Activated naive CD4-positive, alpha-beta T cell treated with anti-CD3 and anti-CD28 coated beads, Interleukin-2, amount 50 U/mL, for 24 hours (primary cell): Measurements from ENCODE around the gene ZBTB11.
"Not testable (repeated sequence)": the region's sequence is repeated elsewhere in the genome, so short reads cannot be mapped to it uniquely, and the experiment has no call there.

ENCODE experiments used
- H3K27ac Mint-ChIP-seq: one replicate; pipeline ENCODE4 v1.8.0; 2021; ENCODE audit warnings: mild to moderate bottlenecking, mixed read lengths
- H3K27me3 Mint-ChIP-seq: one replicate; pipeline ENCODE4 v1.8.0; 2021; ENCODE audit warnings: mixed read lengths
- H3K36me3 Mint-ChIP-seq: one replicate; pipeline ENCODE4 v1.8.0; 2021; ENCODE audit warnings: mixed read lengths
- H3K4me1 Mint-ChIP-seq: one replicate; pipeline ENCODE4 v1.8.0; 2021; ENCODE audit warnings: mixed read lengths
- H3K4me3 Mint-ChIP-seq: one replicate; pipeline ENCODE4 v1.8.0; 2021; ENCODE audit warnings: mild to moderate bottlenecking, mixed read lengths
- H3K9me3 Mint-ChIP-seq: one replicate; pipeline ENCODE4 v1.8.0; 2021; ENCODE audit warnings: mixed read lengths

Gene ZBTB11

GRCh38 chr3:101639280-101639963, 37.5 kb downstream of the ZBTB11 start:
- Mint-ChIP-seq H3K4me3 (no peak overlapping the region), H3K27ac (no peak overlapping the region), H3K4me1 (peaks cover 15% of the 10 kb centered on the region), H3K27me3 (no peaks in the 10 kb centered on the region), H3K9me3 (no peaks in the 10 kb centered on the region), H3K36me3 (peaks cover 1% of the 10 kb centered on the region)

GRCh38 chr3:101638261-101638745, 38.6 kb downstream of the ZBTB11 start:
- no peaks in the 10 kb centered on the region for H3K9me3 Mint-ChIP-seq
- no peak overlapping the region for H3K27ac Mint-ChIP-seq
- no peak overlapping the region for H3K4me3 Mint-ChIP-seq
- peaks cover 4% of the 10 kb centered on the region for H3K4me1 Mint-ChIP-seq
- peaks cover 1% of the 10 kb centered on the region for H3K36me3 Mint-ChIP-seq
- no peaks in the 10 kb centered on the region for H3K27me3 Mint-ChIP-seq

- Mint-ChIP-seq H3K9me3 (no peaks in the 10 kb centered on the region), H3K4me1 (no peaks in the 10 kb centered on the region), H3K27me3 (no peaks in the 10 kb centered on the region), H3K36me3 (peaks cover 1% of the 10 kb centered on the region), H3K27ac (no peak overlapping the region), H3K4me3 (no peak overlapping the region)
These were observed 39.5 kb downstream of the ZBTB11 start for GRCh38 chr3:101637451-101637850.

DNA sequence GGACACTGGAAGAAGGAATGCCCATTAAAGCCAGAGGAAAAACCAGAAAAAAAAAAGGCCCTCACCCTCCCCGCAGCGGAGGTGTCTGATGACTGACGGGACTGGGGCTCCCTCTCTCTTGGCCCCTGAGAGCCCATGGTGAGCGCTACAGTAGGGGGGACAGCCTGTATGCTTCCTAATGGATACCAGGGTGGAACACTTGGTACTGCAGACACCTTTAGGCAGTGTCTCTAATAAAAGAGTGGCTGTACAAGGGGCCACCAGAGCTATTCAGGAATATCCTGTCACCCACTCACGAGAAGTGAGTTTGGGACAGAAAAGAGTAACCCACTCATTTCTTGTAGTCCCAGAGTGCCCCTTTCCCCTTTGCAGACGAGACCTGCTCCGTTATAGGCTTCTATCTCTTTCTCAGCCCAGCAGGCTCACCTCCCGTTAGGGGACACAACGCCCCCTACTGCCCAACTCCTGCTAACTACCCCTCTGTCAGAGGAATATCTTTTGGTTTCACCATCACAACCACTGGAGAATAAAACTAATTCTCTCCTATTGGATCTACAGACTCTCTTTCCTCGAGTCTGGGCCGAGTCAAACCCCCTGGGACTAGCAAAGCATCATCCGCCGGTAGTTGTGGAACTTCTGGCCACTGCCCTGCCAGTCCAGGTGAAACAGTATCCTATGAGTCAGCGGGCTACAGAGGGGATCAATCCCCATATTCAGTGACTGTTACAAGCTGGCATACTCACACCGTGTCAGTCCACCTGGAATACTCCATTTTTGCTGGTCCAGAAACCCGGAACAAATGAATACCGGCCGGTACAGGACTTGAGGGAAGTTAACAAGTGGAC, 40.8 kb downstream of the ZBTB11 start:
- Mint-ChIP-seq H3K9me3 (no peaks in the 10 kb centered on the region), H3K27ac (no peak overlapping the region), H3K27me3 (no peaks in the 10 kb centered on the region), H3K36me3 (no peaks in the 10 kb centered on the region), H3K4me1 (no peaks in the 10 kb centered on the region), H3K4me3 (no peak overlapping the region)

DNA sequence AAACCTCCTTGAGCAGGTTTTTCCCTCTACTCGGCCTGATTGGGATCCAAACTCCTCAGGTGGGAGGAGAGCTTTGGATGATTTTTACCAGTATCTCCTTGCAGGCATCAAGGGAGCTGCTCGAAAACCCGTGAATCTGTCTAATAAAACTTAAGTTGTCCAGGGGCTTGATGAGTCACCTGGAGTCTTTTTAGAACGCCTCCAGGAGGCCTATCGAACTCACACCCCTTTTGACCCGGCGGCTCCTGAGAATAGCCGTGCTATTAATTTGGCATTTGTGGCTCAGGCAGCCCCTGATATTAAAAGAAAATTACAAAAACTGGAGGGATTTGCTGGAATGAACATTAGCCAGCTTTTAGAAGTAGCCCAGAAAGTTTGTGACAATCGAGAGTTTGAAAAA, 41.6 kb downstream of the ZBTB11 start:
- H3K27me3 Mint-ChIP-seq = no peaks in the 10 kb centered on the region
- no peak overlapping the region for H3K27ac Mint-ChIP-seq
- no peaks in the 10 kb centered on the region for H3K36me3 Mint-ChIP-seq
- no peaks in the 10 kb centered on the region for H3K4me1 Mint-ChIP-seq
- no peak overlapping the region for H3K4me3 Mint-ChIP-seq
- no peaks in the 10 kb centered on the region for H3K9me3 Mint-ChIP-seq

DNA sequence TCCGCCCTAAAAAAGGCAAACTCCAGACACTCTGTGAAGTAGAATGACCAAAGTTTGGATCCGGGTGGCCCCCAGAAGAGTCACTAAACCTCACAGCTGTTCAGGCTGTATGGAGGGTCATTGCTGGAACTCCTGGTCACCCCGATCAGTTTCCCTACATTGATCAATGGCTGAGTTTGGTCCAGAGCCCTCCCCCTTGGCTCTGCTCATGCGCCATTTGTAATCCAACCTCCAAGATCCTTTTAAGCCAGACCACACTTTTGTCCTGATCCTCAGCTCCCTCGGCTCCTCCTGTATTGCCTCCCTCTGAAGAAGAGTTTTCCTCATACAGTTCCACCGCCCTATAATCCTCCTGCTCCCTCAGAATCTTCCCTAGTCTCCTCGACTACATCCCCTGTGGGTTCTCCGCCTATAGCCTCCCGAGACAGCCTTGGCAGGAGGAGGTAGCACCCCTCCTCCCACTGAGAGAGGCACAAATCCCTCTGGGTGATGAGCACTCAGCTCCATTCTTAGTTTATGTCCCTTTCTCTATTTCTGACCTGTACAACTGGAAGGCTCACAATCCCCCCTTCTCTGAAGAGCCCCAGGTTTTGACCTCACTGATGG, 42.2 kb downstream of the ZBTB11 start:
- H3K27me3 Mint-ChIP-seq = no peaks in the 10 kb centered on the region
- no peaks in the 10 kb centered on the region for H3K4me1 Mint-ChIP-seq
- H3K36me3 Mint-ChIP-seq = no peaks in the 10 kb centered on the region
- H3K4me3 Mint-ChIP-seq = no peak overlapping the region
- no peaks in the 10 kb centered on the region for H3K9me3 Mint-ChIP-seq
- no peak overlapping the region for H3K27ac Mint-ChIP-seq

GRCh38 chr3:101633186-101633585, 43.7 kb downstream of the ZBTB11 start:
- H3K27me3 Mint-ChIP-seq = no peaks in the 10 kb centered on the region
- H3K4me3 Mint-ChIP-seq = no peak overlapping the region
- H3K4me1 Mint-ChIP-seq = no peaks in the 10 kb centered on the region
- no peak overlapping the region for H3K27ac Mint-ChIP-seq
- peaks cover 2% of the 10 kb centered on the region for H3K36me3 Mint-ChIP-seq
- H3K9me3 Mint-ChIP-seq = no peaks in the 10 kb centered on the region

DNA sequence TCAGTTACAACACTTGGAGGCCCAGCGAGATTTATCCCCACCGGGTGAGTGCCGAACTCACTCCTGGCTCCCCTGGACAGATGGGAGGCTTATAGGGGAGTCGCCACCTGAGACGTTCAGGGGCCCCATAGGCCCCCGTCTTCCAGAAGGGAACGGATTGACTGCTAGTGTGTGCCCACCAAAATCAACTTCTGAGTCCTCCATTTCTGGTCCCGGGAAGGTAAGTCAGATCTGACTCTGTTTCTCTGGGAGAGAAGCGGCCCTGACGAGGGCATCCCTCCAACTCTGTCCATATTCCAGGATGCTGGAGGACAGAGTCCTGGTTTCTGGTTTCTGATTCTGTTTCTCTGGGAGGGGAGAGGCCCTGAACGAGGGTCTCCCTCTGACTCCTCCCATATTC, 44.3 kb downstream of the ZBTB11 start:
- no peaks in the 10 kb centered on the region for H3K27me3 Mint-ChIP-seq
- no peaks in the 10 kb centered on the region for H3K4me1 Mint-ChIP-seq
- H3K4me3 Mint-ChIP-seq = no peak overlapping the region
- H3K36me3 Mint-ChIP-seq = peaks cover 2% of the 10 kb centered on the region
- no peaks in the 10 kb centered on the region for H3K9me3 Mint-ChIP-seq
- H3K27ac Mint-ChIP-seq = no peak overlapping the region

- H3K4me1 Mint-ChIP-seq, H3K4me3 Mint-ChIP-seq, H3K27ac Mint-ChIP-seq, H3K36me3 Mint-ChIP-seq, H3K27me3 Mint-ChIP-seq, H3K9me3 Mint-ChIP-seq: not testable (repeated sequence)
These were observed 45.0 kb downstream of the ZBTB11 start for GRCh38 chr3:101631959-101632358.

DNA sequence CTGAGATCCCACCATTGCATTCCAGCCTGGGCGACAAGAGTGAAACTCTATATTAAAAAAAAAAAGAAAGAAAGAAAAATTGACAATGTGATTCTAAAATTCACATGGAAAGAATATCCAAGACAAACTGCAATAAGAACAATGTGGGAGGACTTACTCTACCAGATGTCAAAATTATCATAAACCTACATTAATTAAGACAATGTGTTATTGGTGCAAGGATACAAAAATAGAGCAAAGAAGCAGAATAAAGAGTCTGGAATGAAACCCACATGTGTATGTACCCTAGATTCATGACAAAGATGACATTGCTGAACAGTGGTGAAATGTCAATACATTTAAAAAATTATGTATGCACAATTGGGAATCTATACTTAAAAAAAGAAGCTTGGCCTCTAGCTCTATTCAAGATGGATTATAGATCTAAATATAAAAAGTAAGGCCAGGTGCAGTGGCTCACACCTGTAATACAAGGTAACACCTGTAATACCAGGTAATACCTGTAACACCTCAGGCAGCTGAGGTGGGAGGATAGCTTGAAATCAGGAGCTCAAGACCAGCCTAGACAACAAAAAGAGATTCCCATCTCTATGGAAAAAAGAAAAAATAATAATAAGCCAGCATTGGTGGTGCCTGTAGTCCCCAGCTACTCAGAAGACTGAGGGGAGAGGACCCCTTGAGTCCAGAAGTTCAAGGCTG, 45.7 kb downstream of the ZBTB11 start:
- no peaks in the 10 kb centered on the region for H3K27me3 Mint-ChIP-seq
- no peaks in the 10 kb centered on the region for H3K9me3 Mint-ChIP-seq
- peaks cover 2% of the 10 kb centered on the region for H3K36me3 Mint-ChIP-seq
- no peak overlapping the region for H3K4me3 Mint-ChIP-seq
- H3K27ac Mint-ChIP-seq = no peak overlapping the region
- no peaks in the 10 kb centered on the region for H3K4me1 Mint-ChIP-seq

GRCh38 chr3:101629219-101629618, 47.7 kb downstream of the ZBTB11 start:
- Mint-ChIP-seq H3K27ac (no peak overlapping the region), H3K4me1 (no peaks in the 10 kb centered on the region)

GRCh38 chr3:101625879-101626278, 51.1 kb downstream of the ZBTB11 start:
- Mint-ChIP-seq H3K27ac (no peak overlapping the region), H3K9me3 (peaks cover 6% of the 10 kb centered on the region), H3K27me3 (no peaks in the 10 kb centered on the region), H3K4me3 (no peak overlapping the region), H3K4me1 (no peaks in the 10 kb centered on the region), H3K36me3 (peaks cover 6% of the 10 kb centered on the region)

More at GRCh38 chr3:101629219-101629618, 47.7 kb downstream of the ZBTB11 start:
- H3K9me3 Mint-ChIP-seq = peaks cover 6% of the 10 kb centered on the region
- no peaks in the 10 kb centered on the region for H3K27me3 Mint-ChIP-seq
- no peak overlapping the region for H3K4me3 Mint-ChIP-seq
- peaks cover 6% of the 10 kb centered on the region for H3K36me3 Mint-ChIP-seq

DNA sequence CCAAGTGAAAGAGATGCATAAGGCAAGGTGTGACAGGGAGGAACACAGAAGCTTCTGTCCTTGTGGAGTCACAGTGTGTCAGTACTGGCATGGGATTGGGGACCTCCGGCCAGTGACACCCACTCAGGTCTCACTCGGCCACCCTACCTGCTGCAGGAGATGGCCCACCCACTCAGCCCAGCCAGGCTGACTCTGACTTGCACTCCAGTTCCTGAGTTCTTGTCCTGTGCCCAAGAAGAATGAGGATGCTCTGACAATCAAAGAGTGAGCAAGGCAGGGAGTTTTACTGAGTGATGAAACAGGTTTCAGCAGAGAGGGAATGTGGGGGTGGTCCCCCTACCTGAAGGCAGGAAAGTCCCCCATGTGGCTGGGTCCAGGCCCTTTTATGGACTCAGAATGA, 52.1 kb downstream of the ZBTB11 start:
- Mint-ChIP-seq H3K36me3 (peaks cover 6% of the 10 kb centered on the region), H3K4me3 (no peak overlapping the region), H3K27ac (no peak overlapping the region), H3K4me1 (no peaks in the 10 kb centered on the region), H3K9me3 (peaks cover 6% of the 10 kb centered on the region), H3K27me3 (no peaks in the 10 kb centered on the region)

DNA sequence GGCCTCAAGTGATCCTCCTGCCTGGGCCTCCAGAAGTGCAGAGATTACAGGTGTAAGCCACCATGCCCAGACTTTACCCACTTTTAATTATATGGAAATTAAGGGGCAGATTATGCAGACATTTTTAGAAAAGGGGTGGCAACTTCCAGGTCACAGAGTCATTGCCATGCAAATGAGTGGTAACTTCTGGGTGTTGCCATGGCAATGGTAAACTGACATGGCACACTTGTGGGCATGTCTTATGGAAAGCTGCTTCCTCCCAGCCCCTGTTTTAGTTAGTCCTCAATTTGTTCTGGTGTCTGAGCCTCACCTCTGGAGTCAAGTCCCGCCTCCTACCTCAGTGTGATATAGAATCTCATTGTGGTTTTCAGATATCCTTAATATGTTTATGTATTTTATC, 53.3 kb downstream of the ZBTB11 start:
- H3K9me3 Mint-ChIP-seq = peaks cover 6% of the 10 kb centered on the region
- peaks cover 4% of the 10 kb centered on the region for H3K36me3 Mint-ChIP-seq
- H3K4me3 Mint-ChIP-seq = no peak overlapping the region
- no peaks in the 10 kb centered on the region for H3K4me1 Mint-ChIP-seq
- H3K27me3 Mint-ChIP-seq = no peaks in the 10 kb centered on the region
- H3K27ac Mint-ChIP-seq = no peak overlapping the region

DNA sequence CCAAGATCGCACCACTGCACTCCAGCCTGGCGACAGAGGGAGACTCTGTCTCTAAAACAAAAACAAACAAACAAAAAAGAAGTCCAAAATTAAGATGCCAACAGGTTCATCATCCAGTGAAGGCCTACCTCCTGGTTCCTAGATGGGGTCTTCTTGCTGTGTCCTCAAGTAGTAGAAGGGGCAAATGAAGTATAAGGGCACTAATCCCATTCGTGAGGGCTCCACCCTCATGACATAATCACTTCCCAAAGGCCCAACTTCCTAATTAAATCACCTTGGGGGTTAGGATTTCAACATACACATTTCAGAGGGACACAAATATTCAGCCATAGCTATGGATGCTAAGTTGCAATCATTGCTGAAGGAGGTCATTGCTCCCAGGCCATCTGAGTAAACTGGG, 57.2 kb downstream of the ZBTB11 start:
- H3K36me3 Mint-ChIP-seq = peaks cover under 1% of the 10 kb centered on the region

More for the DNA sequence above, 57.2 kb downstream of the ZBTB11 start:
- Mint-ChIP-seq H3K4me3 (no peak overlapping the region), H3K9me3 (peaks cover under 1% of the 10 kb centered on the region), H3K4me1 (no peaks in the 10 kb centered on the region), H3K27me3 (no peaks in the 10 kb centered on the region), H3K27ac (no peak overlapping the region)
